IMR-90 (cell line): ENCODE measurements around the gene POR.

Source experiments
- FOS ChIP-seq: fragments of 150-350 bp; IDR thresholded peaks from 2 replicates; pipeline ENCODE4 v1.6.1; 2016; ENCODE audit warnings: low read depth, low read length
- MAFK ChIP-seq: IDR thresholded peaks from 2 replicates; pipeline ENCODE4 v1.6.1; 2012; ENCODE audit warnings: low read depth, low read length, improper control_type of control experiment
- NFE2L2 ChIP-seq: fragments of 150-350 bp; IDR thresholded peaks from 2 replicates; pipeline ENCODE4 v1.6.1; 2016; ENCODE audit warnings: low read depth, mild to moderate bottlenecking, low read length
- POLR2A ChIP-seq: IDR thresholded peaks from 2 replicates; pipeline ENCODE4 v1.6.1; 2012; ENCODE audit warnings: mild to moderate bottlenecking, low read depth, low read length
- TF ChIP-seq, protein P1 (sequence below): conservative IDR thresholded peaks from 2 replicates; pipeline ENCODE4 v1.5.1; 2012; ENCODE audit warnings: mild to moderate bottlenecking, low read depth, low read length, improper control_type of control experiment

- TF ChIP-seq POLR2A: no peak
- TF ChIP-seq, protein P1, sequence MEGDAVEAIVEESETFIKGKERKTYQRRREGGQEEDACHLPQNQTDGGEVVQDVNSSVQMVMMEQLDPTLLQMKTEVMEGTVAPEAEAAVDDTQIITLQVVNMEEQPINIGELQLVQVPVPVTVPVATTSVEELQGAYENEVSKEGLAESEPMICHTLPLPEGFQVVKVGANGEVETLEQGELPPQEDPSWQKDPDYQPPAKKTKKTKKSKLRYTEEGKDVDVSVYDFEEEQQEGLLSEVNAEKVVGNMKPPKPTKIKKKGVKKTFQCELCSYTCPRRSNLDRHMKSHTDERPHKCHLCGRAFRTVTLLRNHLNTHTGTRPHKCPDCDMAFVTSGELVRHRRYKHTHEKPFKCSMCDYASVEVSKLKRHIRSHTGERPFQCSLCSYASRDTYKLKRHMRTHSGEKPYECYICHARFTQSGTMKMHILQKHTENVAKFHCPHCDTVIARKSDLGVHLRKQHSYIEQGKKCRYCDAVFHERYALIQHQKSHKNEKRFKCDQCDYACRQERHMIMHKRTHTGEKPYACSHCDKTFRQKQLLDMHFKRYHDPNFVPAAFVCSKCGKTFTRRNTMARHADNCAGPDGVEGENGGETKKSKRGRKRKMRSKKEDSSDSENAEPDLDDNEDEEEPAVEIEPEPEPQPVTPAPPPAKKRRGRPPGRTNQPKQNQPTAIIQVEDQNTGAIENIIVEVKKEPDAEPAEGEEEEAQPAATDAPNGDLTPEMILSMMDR: no peak
- no peak for TF ChIP-seq NFE2L2
- TF ChIP-seq MAFK: no peak
- TF ChIP-seq FOS: no peak
Observed at GRCh38 chr7:75971309-75971960, 56.5 kb downstream of the POR start.
